HG02571 (cell line): ENCODE results near the gene CITED1.

Source experiments
- ATAC-seq: cut with Tn5 transposase; IDR thresholded peaks from one replicate; pipeline ENCODE4 v1.9.1; 2021; ENCODE audit warnings: mild to moderate bottlenecking, moderate library complexity; ENCODE audit not compliant: unreplicated experiment

Gene CITED1

DNA sequence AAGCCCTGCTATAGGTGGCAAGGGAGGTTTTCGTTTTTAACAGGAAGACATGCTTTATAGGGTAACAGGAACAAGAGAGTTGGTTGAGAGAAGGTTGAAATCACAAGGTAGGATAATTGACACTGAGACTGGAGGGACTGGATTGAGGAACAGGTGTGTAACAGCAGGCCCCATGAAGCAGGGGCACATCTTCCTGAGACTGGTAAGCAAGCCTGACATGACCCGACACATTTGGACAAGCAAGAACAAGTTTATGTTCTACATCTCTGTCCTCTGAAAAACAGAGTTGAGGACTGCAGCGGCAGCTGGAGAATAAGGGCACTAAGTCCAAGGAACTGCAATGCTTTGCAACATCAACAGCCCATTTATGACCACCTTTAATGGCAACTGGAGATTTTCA, 33.9 kb downstream of the CITED1 start:
- ATAC-seq, result no peak

DNA sequence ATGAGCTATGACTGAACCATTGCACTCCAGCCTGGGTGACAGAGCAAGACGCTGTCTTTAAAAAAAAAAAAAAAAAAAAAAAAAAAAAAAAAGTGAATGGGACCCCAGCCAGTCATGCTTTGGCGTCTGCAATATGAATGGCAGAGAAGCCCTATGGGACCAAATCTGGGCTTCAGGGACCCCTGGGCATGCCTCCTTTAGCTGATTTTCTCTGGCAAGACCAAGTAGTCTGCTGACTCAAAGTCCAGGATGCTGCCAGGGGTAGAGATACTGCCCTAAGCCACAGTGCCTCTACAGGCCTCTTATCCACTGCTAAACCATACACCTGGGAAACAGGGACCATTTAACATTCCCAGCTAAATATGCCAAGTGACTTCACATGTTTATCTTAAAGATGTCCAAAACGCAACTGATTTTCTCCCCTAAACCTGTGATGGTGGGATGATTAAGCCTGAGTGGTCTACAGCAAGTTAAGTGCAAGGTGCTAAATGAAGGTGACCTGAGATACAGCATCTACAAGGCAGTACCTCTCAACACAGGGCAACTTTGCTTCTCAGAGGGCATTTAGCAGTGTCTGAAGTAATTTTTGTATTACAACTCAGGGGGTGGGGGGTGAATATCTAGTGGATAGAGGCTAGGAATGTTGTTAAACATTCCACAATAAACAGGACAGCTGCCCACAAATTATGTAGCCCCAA, 34.5 kb downstream of the CITED1 start:
- no peak for ATAC-seq

DNA sequence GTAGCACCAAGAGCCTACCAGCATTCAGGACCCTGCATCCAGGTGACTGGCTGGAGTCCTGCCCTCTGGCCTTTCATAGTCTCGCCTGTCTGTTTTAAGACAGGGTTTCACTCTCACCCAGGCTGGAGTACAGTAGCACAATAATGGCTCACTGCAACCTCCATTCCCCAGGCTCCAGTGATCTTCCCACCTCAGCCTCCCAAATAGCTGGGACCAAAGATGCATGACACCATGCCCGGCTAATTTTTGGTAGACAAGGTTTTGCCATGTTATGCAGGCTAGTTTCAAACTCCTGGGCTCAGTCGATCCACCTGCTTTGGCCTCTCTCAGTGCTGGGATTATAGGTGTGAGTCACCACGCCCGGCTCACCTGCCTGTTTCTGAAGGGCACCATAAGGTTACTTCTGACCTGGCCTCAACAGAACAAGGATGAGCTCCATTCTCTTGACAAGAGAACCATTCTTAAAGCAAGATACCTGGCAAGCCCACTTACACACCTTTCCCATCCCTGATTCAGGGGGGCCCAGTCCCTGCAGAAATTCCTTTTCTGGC, 35.3 kb downstream of the CITED1 start:
- ATAC-seq, result no peak

DNA sequence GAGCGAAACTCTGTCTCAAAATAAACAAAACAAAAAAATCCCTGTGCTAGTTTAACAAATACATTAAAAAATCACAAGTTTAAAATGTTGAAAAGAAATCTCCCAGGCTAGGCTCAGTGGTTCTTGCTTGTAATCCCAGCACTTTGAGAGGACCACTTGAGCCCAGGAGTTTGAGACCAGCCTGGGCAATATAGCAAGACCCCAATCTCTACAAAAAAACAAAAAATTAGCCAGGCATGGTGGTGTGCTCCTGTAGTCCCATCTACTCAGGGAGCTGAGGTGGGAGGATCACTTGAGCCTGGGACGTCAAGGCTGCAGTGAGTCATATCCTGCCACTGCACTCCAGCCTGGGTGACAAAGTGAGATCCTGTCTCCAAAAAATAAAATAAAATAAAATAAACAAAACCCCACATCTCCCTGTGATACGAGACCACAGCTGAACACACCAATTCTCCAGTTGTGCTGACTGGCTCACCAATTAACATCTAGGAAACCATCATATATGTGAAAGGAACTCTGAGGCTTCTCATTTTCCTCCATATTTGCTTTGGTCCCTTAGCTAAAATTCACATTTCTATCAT, 36.0 kb downstream of the CITED1 start:
- ATAC-seq, result no peak

DNA sequence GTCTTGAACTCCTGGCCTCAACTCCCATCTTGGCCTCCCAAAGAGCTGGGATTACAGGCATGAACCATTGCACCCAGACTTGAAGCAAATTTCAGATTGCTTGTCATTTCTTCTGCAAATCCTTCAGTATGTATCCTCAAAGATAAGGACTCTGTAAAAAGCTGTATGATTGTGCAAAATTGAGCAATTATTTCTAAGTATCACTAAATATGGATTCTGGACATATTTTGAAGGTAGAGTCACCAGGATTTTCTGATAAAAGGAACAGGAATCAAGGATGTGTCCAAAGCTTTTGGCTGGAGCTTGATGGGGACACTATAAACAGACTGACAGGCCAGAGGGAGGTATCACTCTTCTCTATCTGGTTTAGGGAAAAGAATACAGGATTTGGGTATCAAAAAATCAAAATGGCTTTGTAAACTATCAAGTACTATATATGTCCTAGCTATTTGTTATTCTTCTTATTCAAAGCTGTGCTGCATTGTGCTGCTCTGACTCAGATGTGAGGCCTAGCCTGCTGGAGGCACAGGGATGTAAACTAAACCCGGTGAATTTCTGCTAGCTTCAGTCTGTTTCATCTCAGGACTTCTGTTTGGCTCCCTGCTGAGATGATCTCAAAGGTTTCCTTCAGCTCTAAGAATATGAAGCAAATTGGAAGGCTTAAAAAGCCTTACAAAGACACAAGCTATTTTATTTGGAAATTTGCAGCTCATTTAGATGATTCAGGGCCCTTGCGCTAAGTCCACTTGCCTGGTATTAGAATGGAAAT, 36.9 kb downstream of the CITED1 start:
- no peak for ATAC-seq

DNA sequence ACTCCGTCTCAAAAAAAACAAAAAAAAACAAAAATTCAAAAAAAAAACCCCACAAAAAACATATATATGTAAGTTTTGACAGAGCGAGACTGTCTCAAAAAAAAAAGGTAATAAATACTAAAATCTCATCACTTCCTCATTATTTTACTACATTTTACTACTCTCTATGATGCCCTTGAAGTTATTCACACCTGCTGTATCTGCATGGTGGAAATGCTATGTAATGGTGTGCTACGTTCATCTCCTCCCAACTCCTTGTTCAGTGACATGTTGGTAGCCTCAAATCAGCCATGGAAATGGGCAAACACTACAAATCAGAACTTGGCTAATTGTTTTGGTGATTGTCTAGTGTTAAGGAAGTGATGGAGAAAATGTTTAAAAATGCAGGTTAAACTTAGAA, 40.5 kb downstream of the CITED1 start:
- no peak for ATAC-seq

DNA sequence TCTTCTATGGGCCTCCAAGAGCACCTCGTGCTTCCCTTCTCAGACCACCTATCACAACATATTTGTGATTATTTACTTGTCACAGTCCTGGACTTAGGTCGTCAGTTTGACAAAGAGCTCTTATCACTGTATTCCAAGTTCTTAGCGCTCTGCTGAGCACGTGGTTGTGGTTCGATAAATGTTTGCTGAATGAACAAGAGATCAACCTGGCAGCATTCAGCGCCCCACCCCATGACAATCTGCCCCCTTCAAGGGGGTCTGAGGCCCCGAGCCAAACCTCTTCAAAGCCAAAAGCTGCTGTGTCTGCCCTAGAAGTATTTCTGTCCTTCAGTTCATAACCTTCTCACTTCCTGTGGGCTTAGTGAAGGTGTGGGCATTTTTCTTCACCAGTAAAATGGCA, 43.6 kb downstream of the CITED1 start:
- no peak for ATAC-seq

DNA sequence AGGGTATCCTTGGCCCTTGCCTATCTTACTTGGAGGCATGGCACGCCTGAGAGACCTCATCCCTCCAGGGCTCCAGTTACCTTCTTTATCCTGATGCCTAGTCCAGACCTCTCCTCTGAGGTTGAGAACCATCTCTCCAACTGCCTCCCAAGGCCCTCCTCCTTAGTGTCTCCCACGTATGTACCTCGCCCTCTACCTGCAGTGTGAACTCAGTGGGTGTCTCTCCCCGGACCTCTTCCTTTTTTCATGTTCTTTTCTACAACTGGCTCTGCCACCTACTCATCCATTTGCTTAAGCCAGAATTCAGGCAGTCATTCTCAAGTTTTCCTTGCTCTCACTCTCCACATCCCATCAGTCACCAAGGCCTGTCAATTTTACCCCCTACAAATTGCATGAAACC, 45.3 kb downstream of the CITED1 start:
- no peak for ATAC-seq

DNA sequence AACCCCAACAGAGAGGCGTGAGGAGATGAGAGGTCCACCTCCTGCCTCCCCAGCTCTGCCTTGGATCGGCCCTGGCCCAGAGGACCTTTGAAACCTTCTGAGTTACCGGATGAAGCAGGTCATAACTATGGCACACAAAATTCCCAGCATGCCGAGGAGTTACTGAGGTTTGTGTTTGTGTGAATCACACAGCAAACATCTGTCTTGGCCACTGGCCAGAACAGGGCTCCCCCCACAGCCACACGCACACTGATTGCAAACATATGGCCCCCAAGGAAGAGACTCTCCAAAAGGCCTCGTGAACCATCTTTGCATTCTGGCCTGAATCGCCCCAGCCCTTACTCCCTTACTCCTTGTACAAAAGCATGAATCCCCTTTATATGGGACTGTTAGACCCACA, 47.5 kb downstream of the CITED1 start:
- no peak for ATAC-seq

DNA sequence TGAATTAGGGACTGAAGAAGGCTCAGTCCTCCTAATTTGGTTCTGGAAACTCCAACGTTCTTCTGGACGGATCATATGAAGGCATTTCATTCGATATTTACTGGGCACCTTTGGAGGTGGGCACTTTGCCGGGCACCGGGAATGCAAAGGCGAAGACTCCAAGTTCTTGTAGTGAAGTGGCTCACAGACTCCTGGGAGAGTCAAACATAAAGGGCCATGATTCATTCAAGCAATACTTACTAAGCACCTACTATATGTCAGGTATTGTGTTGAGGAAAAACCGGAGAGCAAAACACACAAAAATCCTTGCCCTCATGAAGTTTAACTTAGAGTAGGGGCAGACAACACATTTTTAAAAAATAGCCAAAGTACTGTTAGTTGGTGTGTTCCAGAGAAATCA, 49.9 kb downstream of the CITED1 start:
- no peak for ATAC-seq

DNA sequence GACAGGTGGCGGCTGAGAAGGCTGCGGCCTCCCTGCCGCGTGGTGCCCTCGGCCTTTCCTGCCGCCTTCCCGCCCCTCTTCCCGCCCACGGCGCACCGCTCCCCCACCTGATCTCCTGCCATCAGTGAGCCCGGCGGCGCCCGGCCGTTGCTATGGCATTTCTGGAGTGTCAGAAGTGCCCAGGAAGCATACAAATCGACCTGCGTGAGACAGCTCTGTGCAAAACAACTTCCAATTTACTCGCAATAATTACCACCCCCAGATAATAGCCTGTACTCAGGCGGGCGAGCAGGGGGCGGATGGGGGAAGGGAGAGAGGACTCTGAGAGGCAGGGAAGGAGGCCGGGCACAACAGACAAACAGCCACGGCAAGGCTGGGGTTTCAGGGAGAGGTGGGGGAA, 50.3 kb downstream of the CITED1 start:
- no peak for ATAC-seq

DNA sequence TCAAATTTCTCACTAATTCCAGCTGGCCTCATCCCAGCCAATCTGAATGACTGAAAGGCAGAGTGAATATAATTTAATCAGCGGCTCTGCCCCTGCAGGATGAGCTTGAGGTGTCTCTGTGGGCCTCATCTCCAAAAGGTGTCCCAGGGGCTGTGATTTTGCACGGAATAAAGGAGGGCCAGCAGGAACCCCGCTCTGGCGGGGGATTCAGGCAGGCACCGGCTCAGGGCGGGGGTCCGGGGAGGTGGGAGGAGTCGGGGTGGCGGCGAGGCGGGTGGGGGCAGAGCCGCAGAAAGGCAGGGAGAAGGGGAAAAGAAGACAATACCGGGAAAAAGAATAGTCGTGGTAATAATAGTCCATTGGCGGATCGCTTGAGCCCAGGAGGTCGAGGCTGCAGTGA, 50.9 kb downstream of the CITED1 start:
- ATAC-seq, result no peak

DNA sequence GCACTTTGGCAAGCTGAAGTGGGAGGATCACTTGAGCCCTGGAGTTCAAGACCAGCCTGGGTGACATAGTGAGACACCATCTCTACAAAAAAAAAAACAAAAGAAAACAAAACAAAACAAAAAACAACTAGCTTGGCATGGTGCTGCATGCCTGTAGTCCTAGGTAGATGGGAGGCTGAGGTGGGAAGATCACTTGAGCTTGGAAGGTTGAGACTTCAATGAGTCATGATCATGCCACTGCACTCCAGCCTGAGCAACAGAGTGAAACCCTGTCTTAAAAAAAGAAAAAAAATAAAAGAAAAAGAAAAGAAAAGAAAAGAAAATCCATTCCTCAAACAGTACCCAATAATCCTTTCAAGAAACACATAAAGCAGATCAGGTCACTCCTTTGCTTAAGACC, 52.0 kb downstream of the CITED1 start:
- no peak for ATAC-seq
